Stimulated activated CD4-positive, alpha-beta T cell treated with anti-CD3 and anti-CD28 coated beads, Interleukin-15, amount 100 ng/mL, for 48 hours (primary cell): ENCODE measurements around the gene DDC.
"Not testable (repeated sequence)": the region's sequence is repeated elsewhere in the genome, so short reads cannot be mapped to it uniquely, and the experiment has no call there.

ENCODE experiments used
- DNase-seq, 2 donors: peaks; one replicate each; pipeline ENCODE4 v3.0.0-alpha.2; 2020; ENCODE audit warnings: low read depth in 2 of 2

Gene DDC

GRCh38 chr7:50528266-50529092 is 36.7 kb downstream of the DDC start:
- no peak for DNase-seq

- DNase-seq, result not testable (repeated sequence)
Observed at GRCh38 chr7:50519350-50519749, 45.9 kb downstream of the DDC start.

GRCh38 chr7:50513166-50513871 is 51.9 kb downstream of the DDC start:
- DNase-seq, result no peak

- no peak for DNase-seq
Observed at GRCh38 chr7:50512384-50512783, 52.8 kb downstream of the DDC start.

GRCh38 chr7:50509459-50509858 is 55.7 kb downstream of the DDC start:
- no peak for DNase-seq

- DNase-seq, result no peak
Observed at GRCh38 chr7:50508471-50508943, 56.7 kb downstream of the DDC start.

GRCh38 chr7:50507898-50508470 is 57.2 kb downstream of the DDC start:
- DNase-seq, result no peak

GRCh38 chr7:50505553-50506210 is 59.5 kb downstream of the DDC start:
- DNase-seq, result no peak

GRCh38 chr7:50504646-50505546 is 60.3 kb downstream of the DDC start:
- DNase-seq, result no peak

- DNase-seq, result no peak
Observed at GRCh38 chr7:50502947-50503346, 62.3 kb downstream of the DDC start.

GRCh38 chr7:50502001-50502684 is 63.1 kb downstream of the DDC start:
- DNase-seq, result no peak

GRCh38 chr7:50499092-50499491 is 66.1 kb downstream of the DDC start:
- no peak for DNase-seq

- no peak for DNase-seq
Observed at GRCh38 chr7:50497968-50498367, 67.2 kb downstream of the DDC start.

GRCh38 chr7:50497068-50497642 is 68.0 kb downstream of the DDC start:
- DNase-seq, result no peak

- no peak for DNase-seq
Observed at GRCh38 chr7:50496569-50496968, 68.6 kb downstream of the DDC start.

GRCh38 chr7:50495746-50496145 is 69.5 kb downstream of the DDC start:
- DNase-seq, result no peak

- no peak for DNase-seq
Observed at GRCh38 chr7:50492770-50493519, 72.3 kb downstream of the DDC start.

GRCh38 chr7:50491943-50492342 is 73.3 kb downstream of the DDC start:
- DNase-seq, result no peak

- DNase-seq, result no peak
Observed at GRCh38 chr7:50491209-50491608, 74.0 kb downstream of the DDC start.
